ENCODE data around the gene KHDC4. TPM values are rescaled to one million over a fixed set of nuclear protein-coding genes. Genes with fewer than 3 reads are reported as not detected.

KHDC4 gene
- total and polyA plus RNA-seq, 2 of the 13 experiments (the other 11 are each of a cell fraction or from before 2014, with no cell fraction given) = 33.5 to 92.0 TPM

DNA sequence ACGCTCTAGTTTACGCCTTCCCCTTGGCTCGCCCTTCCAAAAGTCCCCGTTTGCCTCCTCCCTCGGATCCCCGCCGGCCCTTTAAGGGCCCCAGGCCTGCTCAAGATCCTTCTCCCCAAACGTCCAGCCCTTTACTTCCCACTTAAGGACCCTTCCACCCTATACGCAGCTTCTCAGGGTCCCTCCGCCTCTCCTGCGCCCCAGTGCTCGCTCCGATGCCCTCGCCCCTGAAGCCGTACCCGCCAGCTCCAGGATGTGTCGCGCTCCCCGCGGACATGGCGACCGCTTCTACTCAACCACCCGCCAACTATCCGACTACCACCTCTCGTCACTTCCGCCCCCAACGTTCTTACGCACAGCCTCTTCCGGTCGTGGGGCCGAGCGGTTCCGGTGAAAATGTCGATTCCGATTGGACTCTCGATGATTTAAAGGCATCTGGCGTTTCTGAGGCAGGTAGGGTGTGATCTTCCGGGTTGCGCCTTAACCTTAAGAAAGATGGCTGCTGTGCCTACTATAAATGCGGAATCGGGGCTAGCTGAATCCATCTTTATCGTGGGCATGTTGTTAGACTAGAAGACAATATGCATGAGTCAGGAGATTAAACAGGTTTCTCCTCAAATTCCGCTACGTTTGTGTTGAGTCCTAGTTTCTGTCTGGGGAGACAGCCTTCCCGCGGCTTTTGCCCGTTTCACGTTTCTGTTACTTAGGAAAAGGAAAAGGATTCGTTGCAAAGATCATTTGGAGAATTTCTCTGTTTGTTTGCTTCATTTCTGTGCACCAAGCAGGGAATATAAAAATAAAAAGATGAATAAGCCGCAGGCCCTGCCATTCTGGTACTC is at the start of gene KHDC4 (continued):
- TF ChIP-seq KDM2A (CRISPR knock-in tag; IDR thresholded peaks at IDR 0.05; ENCODE audit: borderline replicate concordance, low read depth) = peak; percentile 92
- TF ChIP-seq, protein P1, sequence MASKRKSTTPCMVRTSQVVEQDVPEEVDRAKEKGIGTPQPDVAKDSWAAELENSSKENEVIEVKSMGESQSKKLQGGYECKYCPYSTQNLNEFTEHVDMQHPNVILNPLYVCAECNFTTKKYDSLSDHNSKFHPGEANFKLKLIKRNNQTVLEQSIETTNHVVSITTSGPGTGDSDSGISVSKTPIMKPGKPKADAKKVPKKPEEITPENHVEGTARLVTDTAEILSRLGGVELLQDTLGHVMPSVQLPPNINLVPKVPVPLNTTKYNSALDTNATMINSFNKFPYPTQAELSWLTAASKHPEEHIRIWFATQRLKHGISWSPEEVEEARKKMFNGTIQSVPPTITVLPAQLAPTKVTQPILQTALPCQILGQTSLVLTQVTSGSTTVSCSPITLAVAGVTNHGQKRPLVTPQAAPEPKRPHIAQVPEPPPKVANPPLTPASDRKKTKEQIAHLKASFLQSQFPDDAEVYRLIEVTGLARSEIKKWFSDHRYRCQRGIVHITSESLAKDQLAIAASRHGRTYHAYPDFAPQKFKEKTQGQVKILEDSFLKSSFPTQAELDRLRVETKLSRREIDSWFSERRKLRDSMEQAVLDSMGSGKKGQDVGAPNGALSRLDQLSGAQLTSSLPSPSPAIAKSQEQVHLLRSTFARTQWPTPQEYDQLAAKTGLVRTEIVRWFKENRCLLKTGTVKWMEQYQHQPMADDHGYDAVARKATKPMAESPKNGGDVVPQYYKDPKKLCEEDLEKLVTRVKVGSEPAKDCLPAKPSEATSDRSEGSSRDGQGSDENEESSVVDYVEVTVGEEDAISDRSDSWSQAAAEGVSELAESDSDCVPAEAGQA (IDR thresholded peaks at IDR 0.05; ENCODE audit: low read depth) = peak; percentile 94
- TF ChIP-seq, protein P1 (CRISPR knock-in tag; IDR thresholded peaks at IDR 0.05; ENCODE audit: borderline replicate concordance) = no peak
- TF ChIP-seq, protein P2, sequence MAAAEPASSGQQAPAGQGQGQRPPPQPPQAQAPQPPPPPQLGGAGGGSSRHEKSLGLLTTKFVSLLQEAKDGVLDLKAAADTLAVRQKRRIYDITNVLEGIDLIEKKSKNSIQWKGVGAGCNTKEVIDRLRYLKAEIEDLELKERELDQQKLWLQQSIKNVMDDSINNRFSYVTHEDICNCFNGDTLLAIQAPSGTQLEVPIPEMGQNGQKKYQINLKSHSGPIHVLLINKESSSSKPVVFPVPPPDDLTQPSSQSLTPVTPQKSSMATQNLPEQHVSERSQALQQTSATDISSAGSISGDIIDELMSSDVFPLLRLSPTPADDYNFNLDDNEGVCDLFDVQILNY (CRISPR knock-in tag; conservative IDR thresholded peaks at IDR 0.05) = peak; percentile 73; the same call in 1 of the 2 replicates
- peak; percentile 24 for TF ChIP-seq BCL6 (CRISPR knock-in tag; IDR thresholded peaks at IDR 0.05)
- TF ChIP-seq, protein P3, sequence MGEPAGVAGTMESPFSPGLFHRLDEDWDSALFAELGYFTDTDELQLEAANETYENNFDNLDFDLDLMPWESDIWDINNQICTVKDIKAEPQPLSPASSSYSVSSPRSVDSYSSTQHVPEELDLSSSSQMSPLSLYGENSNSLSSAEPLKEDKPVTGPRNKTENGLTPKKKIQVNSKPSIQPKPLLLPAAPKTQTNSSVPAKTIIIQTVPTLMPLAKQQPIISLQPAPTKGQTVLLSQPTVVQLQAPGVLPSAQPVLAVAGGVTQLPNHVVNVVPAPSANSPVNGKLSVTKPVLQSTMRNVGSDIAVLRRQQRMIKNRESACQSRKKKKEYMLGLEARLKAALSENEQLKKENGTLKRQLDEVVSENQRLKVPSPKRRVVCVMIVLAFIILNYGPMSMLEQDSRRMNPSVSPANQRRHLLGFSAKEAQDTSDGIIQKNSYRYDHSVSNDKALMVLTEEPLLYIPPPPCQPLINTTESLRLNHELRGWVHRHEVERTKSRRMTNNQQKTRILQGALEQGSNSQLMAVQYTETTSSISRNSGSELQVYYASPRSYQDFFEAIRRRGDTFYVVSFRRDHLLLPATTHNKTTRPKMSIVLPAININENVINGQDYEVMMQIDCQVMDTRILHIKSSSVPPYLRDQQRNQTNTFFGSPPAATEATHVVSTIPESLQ (CRISPR knock-in tag; conservative IDR thresholded peaks at IDR 0.05) = no peak; the same call in 1 of the 2 replicates
- TF ChIP-seq ZNF614 (CRISPR knock-in tag; IDR thresholded peaks at IDR 0.05; ENCODE audit: borderline replicate concordance) = peak; percentile 83; the same call in 1 of the 2 replicates
- no peak for TF ChIP-seq CENPX (CRISPR knock-in tag; IDR thresholded peaks at IDR 0.05)
- TF ChIP-seq, protein P4, sequence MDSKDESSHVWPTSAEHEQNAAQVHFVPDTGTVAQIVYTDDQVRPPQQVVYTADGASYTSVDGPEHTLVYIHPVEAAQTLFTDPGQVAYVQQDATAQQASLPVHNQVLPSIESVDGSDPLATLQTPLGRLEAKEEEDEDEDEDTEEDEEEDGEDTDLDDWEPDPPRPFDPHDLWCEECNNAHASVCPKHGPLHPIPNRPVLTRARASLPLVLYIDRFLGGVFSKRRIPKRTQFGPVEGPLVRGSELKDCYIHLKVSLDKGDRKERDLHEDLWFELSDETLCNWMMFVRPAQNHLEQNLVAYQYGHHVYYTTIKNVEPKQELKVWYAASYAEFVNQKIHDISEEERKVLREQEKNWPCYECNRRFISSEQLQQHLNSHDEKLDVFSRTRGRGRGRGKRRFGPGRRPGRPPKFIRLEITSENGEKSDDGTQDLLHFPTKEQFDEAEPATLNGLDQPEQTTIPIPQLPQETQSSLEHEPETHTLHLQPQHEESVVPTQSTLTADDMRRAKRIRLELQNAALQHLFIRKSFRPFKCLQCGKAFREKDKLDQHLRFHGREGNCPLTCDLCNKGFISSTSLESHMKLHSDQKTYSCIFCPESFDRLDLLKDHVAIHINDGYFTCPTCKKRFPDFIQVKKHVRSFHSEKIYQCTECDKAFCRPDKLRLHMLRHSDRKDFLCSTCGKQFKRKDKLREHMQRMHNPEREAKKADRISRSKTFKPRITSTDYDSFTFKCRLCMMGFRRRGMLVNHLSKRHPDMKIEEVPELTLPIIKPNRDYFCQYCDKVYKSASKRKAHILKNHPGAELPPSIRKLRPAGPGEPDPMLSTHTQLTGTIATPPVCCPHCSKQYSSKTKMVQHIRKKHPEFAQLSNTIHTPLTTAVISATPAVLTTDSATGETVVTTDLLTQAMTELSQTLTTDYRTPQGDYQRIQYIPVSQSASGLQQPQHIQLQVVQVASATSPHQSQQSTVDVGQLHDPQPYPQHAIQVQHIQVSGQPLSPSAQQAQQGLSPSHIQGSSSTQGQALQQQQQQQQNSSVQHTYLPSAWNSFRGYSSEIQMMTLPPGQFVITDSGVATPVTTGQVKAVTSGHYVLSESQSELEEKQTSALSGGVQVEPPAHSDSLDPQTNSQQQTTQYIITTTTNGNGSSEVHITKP (CRISPR knock-in tag; IDR thresholded peaks at IDR 0.05; ENCODE audit: low read depth) = no peak
- no peak for TF ChIP-seq RARG (CRISPR knock-in tag; IDR thresholded peaks at IDR 0.05; ENCODE audit: low read depth)
- TF ChIP-seq ZNF331 (CRISPR knock-in tag; IDR thresholded peaks at IDR 0.05) = peak; percentile 80
- no peak for TF ChIP-seq ZNF30 (CRISPR knock-in tag; IDR thresholded peaks at IDR 0.05)
